HepG2 (cell line): ENCODE results near the gene CA6.

ENCODE experiments used
- ELF4 ChIP-seq: sonication (generic); formaldehyde crosslinking; IDR thresholded peaks from 2 replicates; pipeline ENCODE4 v1.5.0; 2020; ENCODE audit warnings: missing genetic modification reagents, mild to moderate bottlenecking, moderate library complexity, borderline replicate concordance
- EZH2 ChIP-seq: conservative IDR thresholded peaks from 2 replicates; pipeline ENCODE4 v1.6.1; 2012; ENCODE audit warnings: mild to moderate bottlenecking, low read depth, low read length, moderate library complexity
- FOXM1 ChIP-seq: sonication (generic); formaldehyde crosslinking; IDR thresholded peaks from 2 replicates; pipeline ENCODE4 v1.5.0; 2020; ENCODE audit warnings: missing genetic modification reagents
- KDM4B ChIP-seq: sonication (generic); formaldehyde crosslinking; IDR thresholded peaks from 2 replicates; pipeline ENCODE4 v1.4.0; 2020; ENCODE audit warnings: missing genetic modification reagents
- POLR2A ChIP-seq, 2 experiments: IDR thresholded peaks; 2 replicates each; pipeline ENCODE4 v1.6.1; 2011; ENCODE audit warnings: low read depth in 2 of 2, low read length in 2 of 2, mild to moderate bottlenecking in 1 of 2, moderate library complexity in 1 of 2; ENCODE audit not compliant: insufficient read depth in 1 of 2
- SMC3 ChIP-seq: IDR thresholded peaks from 2 replicates; pipeline ENCODE4 v1.6.1; 2011; ENCODE audit warnings: low read length, improper control_type of control experiment
- SP2 ChIP-seq: sonication (generic); formaldehyde crosslinking; IDR thresholded peaks from 2 replicates; pipeline ENCODE4 v1.5.1; 2020; ENCODE audit warnings: mild to moderate bottlenecking, missing genetic modification reagents
- TF ChIP-seq, protein P1 (sequence below): IDR thresholded peaks from 2 replicates; pipeline ENCODE4 v1.6.1; 2012; ENCODE audit warnings: inconsistent platforms
- TF ChIP-seq, protein P2 (sequence below), 2 experiments: sonication (generic) in 1 of 2; formaldehyde crosslinking in 1 of 2; IDR thresholded peaks; 2 replicates each; pipeline versions ENCODE4 v1.5.1 to v1.6.1; 2011 to 2020; ENCODE audit warnings: borderline replicate concordance in 1 of 2, low read depth in 1 of 2, low read length in 1 of 2, mild to moderate bottlenecking in 1 of 2, missing genetic modification reagents in 1 of 2, moderate library complexity in 1 of 2
- TF ChIP-seq, protein P3 (sequence below): sonication (generic); formaldehyde crosslinking; IDR thresholded peaks from 2 replicates; pipeline ENCODE4 v1.5.0; 2020; ENCODE audit warnings: mild to moderate bottlenecking, low read depth, missing genetic modification reagents, borderline replicate concordance
- TF ChIP-seq, protein P4 (sequence below): fragments of 450-650 bp; IDR thresholded peaks from 2 replicates; pipeline ENCODE4 v1.6.1; 2017; ENCODE audit warnings: mild to moderate bottlenecking

DNA sequence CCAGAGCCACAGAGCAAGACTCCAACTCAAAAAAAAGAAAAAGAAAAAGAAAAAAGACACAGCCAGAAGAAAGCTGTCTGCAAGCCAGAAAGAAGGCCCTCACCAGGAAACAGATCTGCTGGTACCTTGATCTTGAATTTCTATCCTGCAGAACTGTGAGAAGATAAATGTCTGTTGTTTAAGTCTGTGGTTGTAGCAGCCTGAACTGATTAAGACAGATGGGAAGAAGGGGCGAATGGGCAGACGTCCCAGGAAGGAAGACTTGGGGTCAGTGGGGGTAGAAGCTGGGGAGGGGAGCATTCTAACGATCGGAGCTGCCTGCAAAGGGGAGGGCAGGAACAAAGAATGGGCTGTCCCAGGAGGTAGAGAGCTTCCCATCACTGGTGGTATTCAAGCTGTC, 74.2 kb downstream of the CA6 start:
- TF ChIP-seq, protein P1, sequence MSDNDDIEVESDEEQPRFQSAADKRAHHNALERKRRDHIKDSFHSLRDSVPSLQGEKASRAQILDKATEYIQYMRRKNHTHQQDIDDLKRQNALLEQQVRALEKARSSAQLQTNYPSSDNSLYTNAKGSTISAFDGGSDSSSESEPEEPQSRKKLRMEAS = no peak
- no peak for TF ChIP-seq POLR2A (IDR thresholded peaks at IDR 0.05; ENCODE audit: insufficient read depth in 1 of 2, low read depth in 2 of 2, low read length in 2 of 2)
- no peak for TF ChIP-seq SMC3
- TF ChIP-seq, protein P2, sequence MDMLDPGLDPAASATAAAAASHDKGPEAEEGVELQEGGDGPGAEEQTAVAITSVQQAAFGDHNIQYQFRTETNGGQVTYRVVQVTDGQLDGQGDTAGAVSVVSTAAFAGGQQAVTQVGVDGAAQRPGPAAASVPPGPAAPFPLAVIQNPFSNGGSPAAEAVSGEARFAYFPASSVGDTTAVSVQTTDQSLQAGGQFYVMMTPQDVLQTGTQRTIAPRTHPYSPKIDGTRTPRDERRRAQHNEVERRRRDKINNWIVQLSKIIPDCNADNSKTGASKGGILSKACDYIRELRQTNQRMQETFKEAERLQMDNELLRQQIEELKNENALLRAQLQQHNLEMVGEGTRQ (IDR thresholded peaks at IDR 0.05; ENCODE audit: low read depth, low read length) = no peak
- TF ChIP-seq, protein P2 (CRISPR knock-in tag; IDR thresholded peaks at IDR 0.05; ENCODE audit: borderline replicate concordance) = no peak
- TF ChIP-seq SP2 (CRISPR knock-in tag) = no peak
- TF ChIP-seq, protein P3, sequence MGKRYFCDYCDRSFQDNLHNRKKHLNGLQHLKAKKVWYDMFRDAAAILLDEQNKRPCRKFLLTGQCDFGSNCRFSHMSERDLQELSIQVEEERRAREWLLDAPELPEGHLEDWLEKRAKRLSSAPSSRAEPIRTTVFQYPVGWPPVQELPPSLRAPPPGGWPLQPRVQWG (CRISPR knock-in tag) = no peak
- TF ChIP-seq FOXM1 (CRISPR knock-in tag) = no peak
- no peak for TF ChIP-seq EZH2
- TF ChIP-seq ELF4 (CRISPR knock-in tag) = no peak
- TF ChIP-seq, protein P4, sequence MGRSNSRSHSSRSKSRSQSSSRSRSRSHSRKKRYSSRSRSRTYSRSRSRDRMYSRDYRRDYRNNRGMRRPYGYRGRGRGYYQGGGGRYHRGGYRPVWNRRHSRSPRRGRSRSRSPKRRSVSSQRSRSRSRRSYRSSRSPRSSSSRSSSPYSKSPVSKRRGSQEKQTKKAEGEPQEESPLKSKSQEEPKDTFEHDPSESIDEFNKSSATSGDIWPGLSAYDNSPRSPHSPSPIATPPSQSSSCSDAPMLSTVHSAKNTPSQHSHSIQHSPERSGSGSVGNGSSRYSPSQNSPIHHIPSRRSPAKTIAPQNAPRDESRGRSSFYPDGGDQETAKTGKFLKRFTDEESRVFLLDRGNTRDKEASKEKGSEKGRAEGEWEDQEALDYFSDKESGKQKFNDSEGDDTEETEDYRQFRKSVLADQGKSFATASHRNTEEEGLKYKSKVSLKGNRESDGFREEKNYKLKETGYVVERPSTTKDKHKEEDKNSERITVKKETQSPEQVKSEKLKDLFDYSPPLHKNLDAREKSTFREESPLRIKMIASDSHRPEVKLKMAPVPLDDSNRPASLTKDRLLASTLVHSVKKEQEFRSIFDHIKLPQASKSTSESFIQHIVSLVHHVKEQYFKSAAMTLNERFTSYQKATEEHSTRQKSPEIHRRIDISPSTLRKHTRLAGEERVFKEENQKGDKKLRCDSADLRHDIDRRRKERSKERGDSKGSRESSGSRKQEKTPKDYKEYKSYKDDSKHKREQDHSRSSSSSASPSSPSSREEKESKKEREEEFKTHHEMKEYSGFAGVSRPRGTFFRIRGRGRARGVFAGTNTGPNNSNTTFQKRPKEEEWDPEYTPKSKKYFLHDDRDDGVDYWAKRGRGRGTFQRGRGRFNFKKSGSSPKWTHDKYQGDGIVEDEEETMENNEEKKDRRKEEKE = no peak
- no peak for TF ChIP-seq KDM4B
